ENCODE measurements around the gene CCDC9B. TPM values are rescaled to one million over a fixed set of nuclear protein-coding genes. Genes with fewer than 3 reads are reported as not detected.
A peak's percentile ranks its signal among the peaks of the same experiment; 100 is the strongest.

Gene CCDC9B
- polyA plus RNA-seq, 4 donors, result 2.2 to 7.4 (median 4.6) TPM

- WGBS, 3 donors, result 16 to 22% (median 20%) methylated on average over 4 of the region's 4 CpGs
- Histone ChIP-seq H3K27me3 (ENCODE audit: control insufficient read depth in 3 of 3, insufficient read depth in 3 of 3, low read length in 3 of 3) (peaks cover 0 to 14% (median 0%) of the 10 kb centered on the region in 3 donors), H3K4me1 (ENCODE audit: control insufficient read depth in 3 of 3, insufficient read depth in 2 of 3, low read depth in 1 of 3, low read length in 2 of 3) (peaks cover 0 to 5% (median 0%) of the 10 kb centered on the region in 3 donors), H3K4me3 (ENCODE audit: low read depth in 1 of 3, low read length in 3 of 3) (no peak overlapping the region), H3K36me3 (ENCODE audit: control insufficient read depth in 3 of 3, insufficient read depth in 2 of 3, low read depth in 1 of 3, low read length in 3 of 3) (no peaks in the 10 kb centered on the region), H3K9me3 (ENCODE audit: control insufficient read depth in 2 of 2, insufficient read depth in 1 of 2, low read depth in 1 of 2, low read length in 1 of 2) (no peaks in the 10 kb centered on the region), H3K27ac (ENCODE audit: low read depth in 1 of 3, low read length in 2 of 3) (no peak overlapping the region)
- DNase-seq, result peak; percentile 45 to 63
- no peak for FAIRE-seq
Observed at GRCh38 chr15:40310001-40310959, 30.5 kb downstream of the CCDC9B start.

- Histone ChIP-seq H3K36me3 (ENCODE audit: control insufficient read depth in 3 of 3, insufficient read depth in 2 of 3, low read depth in 1 of 3, low read length in 3 of 3) (no peaks in the 10 kb centered on the region), H3K9me3 (ENCODE audit: control insufficient read depth in 2 of 2, insufficient read depth in 1 of 2, low read depth in 1 of 2, low read length in 1 of 2) (no peaks in the 10 kb centered on the region), H3K27me3 (ENCODE audit: control insufficient read depth in 3 of 3, insufficient read depth in 3 of 3, low read length in 3 of 3) (peaks cover 0 to 15% (median 0%) of the 10 kb centered on the region in 3 donors), H3K4me1 (ENCODE audit: control insufficient read depth in 3 of 3, insufficient read depth in 2 of 3, low read depth in 1 of 3, low read length in 2 of 3) (peaks cover 0 to 5% (median 0%) of the 10 kb centered on the region in 3 donors), H3K27ac (ENCODE audit: low read depth in 1 of 3, low read length in 2 of 3) (no peak overlapping the region), H3K4me3 (ENCODE audit: low read depth in 1 of 3, low read length in 3 of 3) (no peak overlapping the region)
- FAIRE-seq (no peak), DNase-seq (no peak)
- WGBS, 3 donors, result 84 to 85% (median 84%) methylated on average over 7 to 8 of the region's 8 CpGs
Observed at GRCh38 chr15:40309344-40309862, 31.3 kb downstream of the CCDC9B start.

GRCh38 chr15:40307421-40308211, 33.1 kb downstream of the CCDC9B start, which contains the start of gene PLCB2:
TSS of gene PLCB2 (minus strand) at chr15:40307935. CDS start at chr15:40307672, 263 bp downstream.
- H3K9me3 ChIP-seq (ENCODE audit: control insufficient read depth in 2 of 2, insufficient read depth in 1 of 2, low read depth in 1 of 2, low read length in 1 of 2), result no peaks in the 10 kb centered on the region
- no peak for FAIRE-seq
- H3K4me1 ChIP-seq (ENCODE audit: control insufficient read depth in 3 of 3, insufficient read depth in 2 of 3, low read depth in 1 of 3, low read length in 2 of 3), result peaks cover 0 to 5% (median 0%) of the 10 kb centered on the region in 3 donors
- WGBS, 3 donors, result 42 to 61% (median 53%) methylated on average over 13 to 15 of the region's 15 CpGs
- no peaks in the 10 kb centered on the region for H3K36me3 ChIP-seq (ENCODE audit: control insufficient read depth in 3 of 3, insufficient read depth in 2 of 3, low read depth in 1 of 3, low read length in 3 of 3)
- peak within 1 kb of the TSS; percentile 3 to 44 (median 22) for H3K4me3 ChIP-seq (ENCODE audit: low read depth in 1 of 3, low read length in 3 of 3)
- peak within 1 kb of the TSS; percentile 28 to 83 (median 38) for H3K27ac ChIP-seq (ENCODE audit: low read depth in 1 of 3, low read length in 2 of 3)
- H3K27me3 ChIP-seq (ENCODE audit: control insufficient read depth in 3 of 3, insufficient read depth in 3 of 3, low read length in 3 of 3), result peaks cover 0 to 23% (median 0%) of the 10 kb centered on the region in 3 donors
- DNase-seq, result peak in 1 of 2 donors; percentile 34

GRCh38 chr15:40306908-40307307, 33.8 kb downstream of the CCDC9B start:
- Histone ChIP-seq H3K27ac (ENCODE audit: low read depth in 1 of 3, low read length in 2 of 3) (peak overlapping the region in 1 of 3 donors; percentile 17), H3K27me3 (ENCODE audit: control insufficient read depth in 3 of 3, insufficient read depth in 3 of 3, low read length in 3 of 3) (peaks cover 0 to 20% (median 0%) of the 10 kb centered on the region in 3 donors), H3K4me1 (ENCODE audit: control insufficient read depth in 3 of 3, insufficient read depth in 2 of 3, low read depth in 1 of 3, low read length in 2 of 3) (peaks cover 0 to 5% (median 0%) of the 10 kb centered on the region in 3 donors), H3K9me3 (ENCODE audit: control insufficient read depth in 2 of 2, insufficient read depth in 1 of 2, low read depth in 1 of 2, low read length in 1 of 2) (no peaks in the 10 kb centered on the region), H3K36me3 (ENCODE audit: control insufficient read depth in 3 of 3, insufficient read depth in 2 of 3, low read depth in 1 of 3, low read length in 3 of 3) (peaks cover 0 to 2% (median 0%) of the 10 kb centered on the region in 3 donors), H3K4me3 (ENCODE audit: low read depth in 1 of 3, low read length in 3 of 3) (peak overlapping the region in 2 of 3 donors; percentile 22 to 37)
- WGBS, 3 donors, result 57 to 84% (median 76%) methylated on average over 7 of the region's 7 CpGs
- DNase-seq (no peak), FAIRE-seq (no peak)

GRCh38 chr15:40306371-40306770, 34.4 kb downstream of the CCDC9B start:
- 79 to 89% (median 86%) methylated on average over 5 of the region's 5 CpGs for WGBS, 3 donors
- Histone ChIP-seq H3K27ac (ENCODE audit: low read depth in 1 of 3, low read length in 2 of 3) (peak overlapping the region in 1 of 3 donors; percentile 24), H3K9me3 (ENCODE audit: control insufficient read depth in 2 of 2, insufficient read depth in 1 of 2, low read depth in 1 of 2, low read length in 1 of 2) (no peaks in the 10 kb centered on the region), H3K4me3 (ENCODE audit: low read depth in 1 of 3, low read length in 3 of 3) (no peak overlapping the region), H3K27me3 (ENCODE audit: control insufficient read depth in 3 of 3, insufficient read depth in 3 of 3, low read length in 3 of 3) (peaks cover 0 to 20% (median 0%) of the 10 kb centered on the region in 3 donors), H3K36me3 (ENCODE audit: control insufficient read depth in 3 of 3, insufficient read depth in 2 of 3, low read depth in 1 of 3, low read length in 3 of 3) (peaks cover 0 to 2% (median 0%) of the 10 kb centered on the region in 3 donors), H3K4me1 (ENCODE audit: control insufficient read depth in 3 of 3, insufficient read depth in 2 of 3, low read depth in 1 of 3, low read length in 2 of 3) (peaks cover 0 to 5% (median 0%) of the 10 kb centered on the region in 3 donors)
- FAIRE-seq (no peak), DNase-seq (no peak)

- H3K9me3 ChIP-seq (ENCODE audit: control insufficient read depth in 2 of 2, insufficient read depth in 1 of 2, low read depth in 1 of 2, low read length in 1 of 2), result no peaks in the 10 kb centered on the region
- FAIRE-seq, result no peak
- H3K4me1 ChIP-seq (ENCODE audit: control insufficient read depth in 3 of 3, insufficient read depth in 2 of 3, low read depth in 1 of 3, low read length in 2 of 3), result peaks cover 0 to 5% (median 0%) of the 10 kb centered on the region in 3 donors
- 88 to 93% (median 89%) methylated on average over 4 of the region's 4 CpGs for WGBS, 3 donors
- no peak overlapping the region for H3K4me3 ChIP-seq (ENCODE audit: low read depth in 1 of 3, low read length in 3 of 3)
- no peak overlapping the region for H3K27ac ChIP-seq (ENCODE audit: low read depth in 1 of 3, low read length in 2 of 3)
- H3K27me3 ChIP-seq (ENCODE audit: control insufficient read depth in 3 of 3, insufficient read depth in 3 of 3, low read length in 3 of 3), result peaks cover 0 to 16% (median 0%) of the 10 kb centered on the region in 3 donors
- no peak for DNase-seq
- peaks cover 0 to 2% (median 0%) of the 10 kb centered on the region in 3 donors for H3K36me3 ChIP-seq (ENCODE audit: control insufficient read depth in 3 of 3, insufficient read depth in 2 of 3, low read depth in 1 of 3, low read length in 3 of 3)
Observed at GRCh38 chr15:40305281-40305680, 35.5 kb downstream of the CCDC9B start.

- FAIRE-seq, result no peak
- no peak overlapping the region for H3K27ac ChIP-seq (ENCODE audit: low read depth in 1 of 3, low read length in 2 of 3)
Observed at GRCh38 chr15:40303576-40303975, 37.2 kb downstream of the CCDC9B start.

More at GRCh38 chr15:40303576-40303975, 37.2 kb downstream of the CCDC9B start:
- DNase-seq, result no peak
- Histone ChIP-seq H3K4me1 (ENCODE audit: control insufficient read depth in 3 of 3, insufficient read depth in 2 of 3, low read depth in 1 of 3, low read length in 2 of 3) (peaks cover 0 to 5% (median 0%) of the 10 kb centered on the region in 3 donors), H3K4me3 (ENCODE audit: low read depth in 1 of 3, low read length in 3 of 3) (no peak overlapping the region), H3K36me3 (ENCODE audit: control insufficient read depth in 3 of 3, insufficient read depth in 2 of 3, low read depth in 1 of 3, low read length in 3 of 3) (peaks cover 0 to 2% (median 0%) of the 10 kb centered on the region in 3 donors), H3K9me3 (ENCODE audit: control insufficient read depth in 2 of 2, insufficient read depth in 1 of 2, low read depth in 1 of 2, low read length in 1 of 2) (no peaks in the 10 kb centered on the region), H3K27me3 (ENCODE audit: control insufficient read depth in 3 of 3, insufficient read depth in 3 of 3, low read length in 3 of 3) (peaks cover 0 to 14% (median 0%) of the 10 kb centered on the region in 3 donors)
- 89 to 92% (median 91%) methylated on average over 2 of the region's 2 CpGs for WGBS, 3 donors
